HG03575 (cell line): ENCODE measurements around the gene RBM7.
A peak's percentile ranks its signal among the peaks of the same experiment; 100 is the strongest.

Source experiments
- ATAC-seq: cut with Tn5 transposase; IDR thresholded peaks from one replicate; pipeline ENCODE4 v1.9.1; 2021; ENCODE audit not compliant: unreplicated experiment, insufficient number of reproducible peaks, low FRiP score; ENCODE audit errors: extremely low read depth

The RBM7 gene

GRCh38 chr11:114400216-114400914 is at the start of gene RBM7, which contains the start of gene C11orf71:
Gene RBM7 (plus strand): TSS chr11:114400666. CDS start chr11:114400672, 6 bp downstream.
Gene C11orf71 (minus strand): TSS chr11:114400511. CDS start chr11:114400331, 180 bp downstream.
- ATAC-seq, result peak; percentile 86

GRCh38 chr11:114353443-114353842 is 47.0 kb upstream of the RBM7 start:
- no peak for ATAC-seq

GRCh38 chr11:114354076-114354475 is 46.4 kb upstream of the RBM7 start:
- ATAC-seq, result no peak

- no peak for ATAC-seq
Observed at GRCh38 chr11:114358716-114359115, 41.8 kb upstream of the RBM7 start.

GRCh38 chr11:114359342-114359741 is 41.1 kb upstream of the RBM7 start:
- no peak for ATAC-seq

GRCh38 chr11:114362326-114362725 is 38.1 kb upstream of the RBM7 start:
- no peak for ATAC-seq

- ATAC-seq, result no peak
Observed at GRCh38 chr11:114362958-114363357, 37.5 kb upstream of the RBM7 start.

GRCh38 chr11:114366331-114367243 is 33.9 kb upstream of the RBM7 start:
- ATAC-seq, result no peak

GRCh38 chr11:114367244-114367957 is 33.1 kb upstream of the RBM7 start:
- ATAC-seq, result no peak

GRCh38 chr11:114368918-114369680 is 31.4 kb upstream of the RBM7 start:
- no peak for ATAC-seq

GRCh38 chr11:114375052-114375451 is 25.4 kb upstream of the RBM7 start:
- no peak for ATAC-seq

GRCh38 chr11:114377612-114378267 is 22.7 kb upstream of the RBM7 start:
- no peak for ATAC-seq

- no peak for ATAC-seq
Observed at GRCh38 chr11:114379394-114380069, 20.9 kb upstream of the RBM7 start.

- ATAC-seq, result no peak
Observed at GRCh38 chr11:114382509-114382908, 18.0 kb upstream of the RBM7 start.

GRCh38 chr11:114384487-114384886 is 16.0 kb upstream of the RBM7 start:
- no peak for ATAC-seq

GRCh38 chr11:114386131-114386530 is 14.3 kb upstream of the RBM7 start:
- ATAC-seq, result no peak

GRCh38 chr11:114386545-114386944 is 13.9 kb upstream of the RBM7 start:
- no peak for ATAC-seq
